Prostate gland (tissue), 2 donors: ENCODE data around the gene KBTBD13. TPM values are rescaled to one million over a fixed set of nuclear protein-coding genes. Genes with fewer than 3 reads are reported as not detected.
"Not testable (repeated sequence)": the region's sequence is repeated elsewhere in the genome, so short reads cannot be mapped to it uniquely, and the experiment has no call there.

Source experiments
- DNase-seq: peaks from one replicate; pipeline ENCODE4 v3.0.0-alpha.2; 2019; ENCODE audit warnings: low spot score
- H3K27ac ChIP-seq, 2 donors: fragments of 200-600 bp; sonication (generic); 2 replicates each; pipeline ENCODE4 v1.5.1; 2017 to 2019
- H3K27me3 ChIP-seq: fragments of 200-600 bp; sonication (generic); replicated peaks from 2 replicates; pipeline ENCODE4 v1.5.1; 2019; ENCODE audit not compliant: insufficient read depth
- H3K36me3 ChIP-seq, 2 donors: fragments of 200-600 bp; sonication (generic); 1 replicate in 1 of 2; 2 replicates in 1 of 2; pipeline versions ENCODE4 v1.5.1 to v1.8.1; 2017 to 2019
- H3K4me1 ChIP-seq: fragments of 200-600 bp; sonication (generic); replicated peaks from 2 replicates; pipeline ENCODE4 v1.5.1; 2019
- H3K4me3 ChIP-seq, 2 donors: fragments of 200-600 bp; sonication (generic); 2 replicates each; pipeline ENCODE4 v1.5.1; 2017 to 2019
- H3K9me3 ChIP-seq: fragments of 200-600 bp; sonication (generic); 2 replicates; pipeline ENCODE4 v1.5.1; 2017
- CTCF ChIP-seq, 4 experiments: fragments of 200-600 bp in 2 of 4; fragments of 450-650 bp in 2 of 4; sonication (generic) in 2 of 4; IDR thresholded peaks; 1 replicate in 3 of 4; 2 replicates in 1 of 4; pipeline ENCODE4 v1.5.1; 2016 to 2019; ENCODE audit warnings: antibody characterized with exemption in 4 of 4, mild to moderate bottlenecking in 2 of 4, moderate library complexity in 2 of 4
- POLR2A ChIP-seq: fragments of 450-650 bp; IDR thresholded peaks from one replicate; pipeline ENCODE4 v1.6.1; 2016; ENCODE audit warnings: antibody characterized with exemption, mild to moderate bottlenecking
- POLR2AphosphoS5 ChIP-seq: sonication (generic); formaldehyde crosslinking; IDR thresholded peaks from one replicate; pipeline ENCODE4 v1.6.1; 2017; ENCODE audit warnings: antibody characterized with exemption
- WGBS: methylation state at CpG from one replicate; pipeline ENCODE4 v1.1.5; 2018; 5-methylcytosine and 5-hydroxymethylcytosine counted together
- intact Hi-C: fragments of 100-400 bp; cut with DNase I; formaldehyde crosslinking; loops from one replicate; pipeline ENCODE4 v1.14.2; 2022
- total RNA-seq, 2 donors: library from RNA; depleted of rRNA; stranded (reverse); fragments of >200 nt; gene quantifications; one replicate each; pipeline ENCODE4 v1.1.0, GENCODE V29; 2016

Gene KBTBD13
- total RNA-seq, 2 donors from 2014 or later: 0.57 TPM; not detected in 1

GRCh38 chr15:65041787-65042186 lies 34.8 kb upstream of the KBTBD13 start:
- DNase-seq: no peak
- intact Hi-C loops: no loop called here
- no peaks in the 10 kb centered on the region for H3K36me3 ChIP-seq
- no peaks in the 10 kb centered on the region for H3K27me3 ChIP-seq
- no peak overlapping the region for H3K27ac ChIP-seq
- no peaks in the 10 kb centered on the region for H3K9me3 ChIP-seq
- TF ChIP-seq POLR2A (no peak), CTCF (IDR thresholded peaks at IDR 0.05) (no peak), POLR2AphosphoS5 (no peak)
- 96% methylated on average over 2 of the region's 2 CpGs for WGBS
- H3K4me1 ChIP-seq: no peaks in the 10 kb centered on the region
- no peak overlapping the region for H3K4me3 ChIP-seq

GRCh38 chr15:65042776-65043327 lies 33.7 kb upstream of the KBTBD13 start:
- no peaks in the 10 kb centered on the region for H3K4me1 ChIP-seq
- no peak overlapping the region for H3K27ac ChIP-seq
- WGBS: 17% methylated on average over 4 of the region's 4 CpGs

GRCh38 chr15:65044218-65044617 lies 32.3 kb upstream of the KBTBD13 start:
- H3K9me3 ChIP-seq, H3K36me3 ChIP-seq, H3K27ac ChIP-seq, H3K4me1 ChIP-seq, DNase-seq, H3K27me3 ChIP-seq, intact Hi-C loops, H3K4me3 ChIP-seq: not testable (repeated sequence)
- WGBS: 80% methylated on average over 5 of the region's 5 CpGs

More at GRCh38 chr15:65042776-65043327, 33.7 kb upstream of the KBTBD13 start:
- intact Hi-C loops: no loop called here
- Histone ChIP-seq H3K9me3 (no peaks in the 10 kb centered on the region), H3K4me3 (no peak overlapping the region), H3K36me3 (no peaks in the 10 kb centered on the region), H3K27me3 (no peaks in the 10 kb centered on the region)
- peak; percentile 18 for TF ChIP-seq POLR2AphosphoS5
- no peak for TF ChIP-seq POLR2A
- DNase-seq: no peak

- intact Hi-C loops: no loop called here
- Histone ChIP-seq H3K36me3 (no peaks in the 10 kb centered on the region), H3K27ac (no peak within 1 kb of the TSS), H3K4me3 (no peak within 1 kb of the TSS), H3K9me3 (no peaks in the 10 kb centered on the region), H3K4me1 (no peaks in the 10 kb centered on the region), H3K27me3 (no peaks in the 10 kb centered on the region)
- 67% methylated on average over 7 of the region's 7 CpGs for WGBS
- DNase-seq: no peak
- TF ChIP-seq CTCF (IDR thresholded peaks at IDR 0.05) (no peak), POLR2A (no peak), POLR2AphosphoS5 (no peak)
These were observed 31.6 kb upstream of the KBTBD13 start, which contains the start of gene SLC51B for GRCh38 chr15:65044724-65045481. Gene SLC51B (plus strand): TSS chr15:65045387. CDS start chr15:65050005, 4,618 bp downstream.

- no peaks in the 10 kb centered on the region for H3K27me3 ChIP-seq
- H3K4me3 ChIP-seq: no peak overlapping the region
- H3K4me1 ChIP-seq: no peaks in the 10 kb centered on the region
- intact Hi-C loops: no loop called here
- H3K27ac ChIP-seq: no peak overlapping the region
- 56% methylated on average over 2 of the region's 2 CpGs for WGBS
- DNase-seq: no peak
- H3K36me3 ChIP-seq: no peaks in the 10 kb centered on the region
- TF ChIP-seq CTCF (IDR thresholded peaks at IDR 0.05) (no peak), POLR2A (no peak), POLR2AphosphoS5 (no peak)
- H3K9me3 ChIP-seq: no peaks in the 10 kb centered on the region
These were observed 28.3 kb upstream of the KBTBD13 start for GRCh38 chr15:65048241-65048640.

GRCh38 chr15:65049418-65049840 lies 27.1 kb upstream of the KBTBD13 start:
- 11% methylated on average over 19 of the region's 19 CpGs for WGBS
- no peaks in the 10 kb centered on the region for H3K4me1 ChIP-seq
- TF ChIP-seq CTCF (IDR thresholded peaks at IDR 0.05): no peak
- TF ChIP-seq POLR2AphosphoS5: peak; percentile 74
- no peak for TF ChIP-seq POLR2A
- H3K27me3 ChIP-seq: no peaks in the 10 kb centered on the region
- peak; percentile 89 for DNase-seq
- no peaks in the 10 kb centered on the region for H3K36me3 ChIP-seq
- intact Hi-C loops: no loop called here
- peak overlapping the region in 1 of 2 donors; percentile 19 for H3K4me3 ChIP-seq
- no peaks in the 10 kb centered on the region for H3K9me3 ChIP-seq
- no peak overlapping the region for H3K27ac ChIP-seq
